ENCODE data around the gene PIH1D1.

GRCh38 chr19:49491030-49491803 lies 39.6 kb upstream of the PIH1D1 start:
- TF ChIP-seq CTCF (IDR thresholded peaks at IDR 0.05; ENCODE audit: poor library complexity) = no peak
- no peak for TF ChIP-seq EZH2 (IDR thresholded peaks at IDR 0.05; ENCODE audit: borderline replicate concordance)
- TF ChIP-seq EZH2phosphoT487 (IDR thresholded peaks at IDR 0.05; ENCODE audit: low read depth, severe bottlenecking, unreplicated experiment) = no peak

Data from hepatocyte (in vitro differentiated cells).